Measurements from ENCODE around the gene PIP5K1B. TPM values are rescaled to one million over a fixed set of nuclear protein-coding genes. Genes with fewer than 3 reads are reported as not detected.

The PIP5K1B gene
- total RNA-seq, 1 experiment from 2014 or later = not detected

GRCh38 chr9:68841276-68842052 is 136.4 kb downstream of the PIP5K1B start:
- in situ Hi-C loops (cut with HindIII; ENCODE audit: low pct_unique_long_range_greater_than_20kb, low sequenced_read_pairs) = no loop called here
- ATAC-seq (no peak), DNase-seq (ENCODE audit: low read depth, low spot score) (no peak)
- Histone ChIP-seq H3K27ac (ENCODE audit: low read length) (no peak overlapping the region), H3K36me3 (ENCODE audit: control insufficient read depth, insufficient read depth, low read length) (no peaks in the 10 kb centered on the region), H3K9me3 (ENCODE audit: control insufficient read depth, insufficient read depth, low read depth, low read length) (no peaks in the 10 kb centered on the region), H3K4me1 (ENCODE audit: control insufficient read depth, insufficient read depth, low read length) (no peaks in the 10 kb centered on the region), H3K4me3 (ENCODE audit: low read depth in 2 of 2, low read length in 2 of 2) (no peak overlapping the region), H3K27me3 (ENCODE audit: control insufficient read depth, insufficient read depth, low read length) (no peaks in the 10 kb centered on the region)
- no TSS peak for BruUV-seq (replicated peaks)
- ChIA-PET CTCF (no interaction called here), POLR2A (no interaction called here)
- intact Hi-C loops (cut with micrococcal nuclease; ENCODE audit: unreplicated experiment) = no loop called here
- TF ChIP-seq SIN3A (IDR thresholded peaks at IDR 0.05; ENCODE audit: borderline replicate concordance, insufficient read depth, low read depth, low read length) (no peak), REST (IDR thresholded peaks at IDR 0.05; ENCODE audit: insufficient read depth in 1 of 2, low read depth in 2 of 2, low read length in 1 of 2) (no peak), POLR2AphosphoS5 (IDR thresholded peaks at IDR 0.05; ENCODE audit: low read depth, low read length) (no peak), TCF7L2 (IDR thresholded peaks at IDR 0.05; ENCODE audit: low read depth, low read length) (no peak)
- TF ChIP-seq, protein P1, sequence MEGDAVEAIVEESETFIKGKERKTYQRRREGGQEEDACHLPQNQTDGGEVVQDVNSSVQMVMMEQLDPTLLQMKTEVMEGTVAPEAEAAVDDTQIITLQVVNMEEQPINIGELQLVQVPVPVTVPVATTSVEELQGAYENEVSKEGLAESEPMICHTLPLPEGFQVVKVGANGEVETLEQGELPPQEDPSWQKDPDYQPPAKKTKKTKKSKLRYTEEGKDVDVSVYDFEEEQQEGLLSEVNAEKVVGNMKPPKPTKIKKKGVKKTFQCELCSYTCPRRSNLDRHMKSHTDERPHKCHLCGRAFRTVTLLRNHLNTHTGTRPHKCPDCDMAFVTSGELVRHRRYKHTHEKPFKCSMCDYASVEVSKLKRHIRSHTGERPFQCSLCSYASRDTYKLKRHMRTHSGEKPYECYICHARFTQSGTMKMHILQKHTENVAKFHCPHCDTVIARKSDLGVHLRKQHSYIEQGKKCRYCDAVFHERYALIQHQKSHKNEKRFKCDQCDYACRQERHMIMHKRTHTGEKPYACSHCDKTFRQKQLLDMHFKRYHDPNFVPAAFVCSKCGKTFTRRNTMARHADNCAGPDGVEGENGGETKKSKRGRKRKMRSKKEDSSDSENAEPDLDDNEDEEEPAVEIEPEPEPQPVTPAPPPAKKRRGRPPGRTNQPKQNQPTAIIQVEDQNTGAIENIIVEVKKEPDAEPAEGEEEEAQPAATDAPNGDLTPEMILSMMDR (IDR thresholded peaks at IDR 0.05) = no peak

GRCh38 chr9:68842568-68842967 is 137.5 kb downstream of the PIP5K1B start:
- no TSS peak for BruUV-seq (replicated peaks)
- Histone ChIP-seq H3K27ac (ENCODE audit: low read length) (no peak overlapping the region), H3K9me3 (ENCODE audit: control insufficient read depth, insufficient read depth, low read depth, low read length) (no peaks in the 10 kb centered on the region), H3K27me3 (ENCODE audit: control insufficient read depth, insufficient read depth, low read length) (no peaks in the 10 kb centered on the region), H3K4me3 (ENCODE audit: low read depth in 2 of 2, low read length in 2 of 2) (no peak overlapping the region), H3K4me1 (ENCODE audit: control insufficient read depth, insufficient read depth, low read length) (no peaks in the 10 kb centered on the region), H3K36me3 (ENCODE audit: control insufficient read depth, insufficient read depth, low read length) (no peaks in the 10 kb centered on the region)
- DNase-seq (ENCODE audit: low read depth, low spot score) (no peak), ATAC-seq (no peak)
- TF ChIP-seq, protein P1 (IDR thresholded peaks at IDR 0.05) = no peak
- no peak for TF ChIP-seq POLR2AphosphoS5 (IDR thresholded peaks at IDR 0.05; ENCODE audit: low read depth, low read length)
- no peak for TF ChIP-seq TCF7L2 (IDR thresholded peaks at IDR 0.05; ENCODE audit: low read depth, low read length)
- no peak for TF ChIP-seq SIN3A (IDR thresholded peaks at IDR 0.05; ENCODE audit: borderline replicate concordance, insufficient read depth, low read depth, low read length)
- TF ChIP-seq REST (IDR thresholded peaks at IDR 0.05; ENCODE audit: insufficient read depth in 1 of 2, low read depth in 2 of 2, low read length in 1 of 2) = no peak
- POLR2A ChIA-PET = no interaction called here
- intact Hi-C loops (cut with micrococcal nuclease; ENCODE audit: unreplicated experiment) (no loop called here), in situ Hi-C loops (cut with HindIII; ENCODE audit: low pct_unique_long_range_greater_than_20kb, low sequenced_read_pairs) (no loop called here)
- CTCF ChIA-PET = no interaction called here
